Left renal cortex interstitium (tissue), 4 donors: ENCODE data around the gene HNRNPA0. TPM values are rescaled to one million over a fixed set of nuclear protein-coding genes. Genes with fewer than 3 reads are reported as not detected.

Source experiments
- DNase-seq, 4 donors: peaks; one replicate each; pipeline ENCODE4 v3.0.0-alpha.2; 2013; ENCODE audit warnings: low read depth in 4 of 4, low spot score in 2 of 4, missing footprints in 1 of 4
- polyA plus RNA-seq, 4 donors: library from polyadenylated mRNA; unstranded; fragments of 120-200 nt; gene quantifications; one replicate each; pipeline ENCODE4 v1.2.1, GENCODE V29; 2013; ENCODE audit not compliant: insufficient read length in 4 of 4

The HNRNPA0 gene
- polyA plus RNA-seq, 4 donors = 66.6 to 86.5 (median 71.8) TPM

- no peak for DNase-seq
These were observed 23.8 kb downstream of the HNRNPA0 start for GRCh38 chr5:137730336-137730735.

GRCh38 chr5:137728048-137728447 is 26.1 kb downstream of the HNRNPA0 start:
- DNase-seq = no peak

DNA sequence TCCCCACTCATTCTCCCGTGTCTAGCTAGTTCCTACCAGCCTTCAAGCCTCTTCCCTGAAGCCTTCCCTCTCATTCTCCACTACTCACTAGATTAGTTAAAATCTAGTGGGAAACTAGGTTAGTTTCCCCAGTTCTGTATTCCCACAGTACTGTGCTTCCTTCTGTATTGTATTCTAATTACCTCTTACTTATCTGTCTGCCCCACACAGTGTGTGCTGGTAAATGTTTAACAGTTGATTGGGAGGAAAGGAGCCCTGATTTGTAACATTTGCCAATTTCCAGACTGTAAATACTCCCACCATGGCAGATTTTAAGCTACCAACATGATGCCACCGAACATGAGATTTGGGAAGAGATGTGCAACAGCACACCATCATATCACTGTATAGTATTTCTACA is 26.5 kb downstream of the HNRNPA0 start:
- no peak for DNase-seq

DNA sequence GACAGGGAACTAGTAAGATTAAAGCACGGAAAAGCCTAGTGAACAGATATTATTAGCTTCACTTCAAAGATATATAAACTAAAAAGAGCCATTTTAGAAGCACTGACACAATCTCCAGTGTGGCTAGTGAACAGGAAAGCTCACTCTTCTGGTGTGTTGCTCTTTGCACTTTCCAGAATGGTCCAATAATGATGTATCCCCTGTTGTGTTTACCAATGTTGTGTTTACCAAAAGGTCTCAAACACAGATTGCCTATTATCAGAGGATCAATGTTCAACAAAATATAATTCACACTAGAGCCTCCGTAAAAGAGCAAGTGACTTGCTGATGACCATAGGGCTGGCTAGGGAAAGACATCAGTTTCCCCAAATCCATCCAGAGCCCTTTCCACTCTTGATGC is 29.9 kb downstream of the HNRNPA0 start:
- no peak for DNase-seq

GRCh38 chr5:137718611-137719010 is 35.6 kb downstream of the HNRNPA0 start:
- DNase-seq = no peak

DNA sequence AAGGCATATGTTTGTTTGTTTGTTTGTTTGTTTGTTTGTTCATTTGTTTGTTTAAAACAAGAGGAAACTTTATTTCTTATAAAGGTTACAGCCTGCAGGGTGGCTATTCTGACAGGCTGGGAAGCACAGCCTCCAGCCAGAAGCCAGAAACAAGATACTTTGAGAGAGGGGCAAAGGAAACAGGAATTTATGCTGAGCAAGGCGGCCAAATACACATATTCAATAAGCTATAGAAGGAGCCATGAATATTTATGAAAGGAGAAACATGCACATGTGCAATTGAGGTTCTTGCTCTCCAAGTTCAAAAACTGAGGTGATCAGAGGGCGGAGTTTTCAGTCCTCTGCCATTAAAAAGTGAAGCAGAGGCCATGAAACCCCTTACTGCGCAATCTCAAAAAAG is 37.8 kb downstream of the HNRNPA0 start:
- DNase-seq = no peak

DNA sequence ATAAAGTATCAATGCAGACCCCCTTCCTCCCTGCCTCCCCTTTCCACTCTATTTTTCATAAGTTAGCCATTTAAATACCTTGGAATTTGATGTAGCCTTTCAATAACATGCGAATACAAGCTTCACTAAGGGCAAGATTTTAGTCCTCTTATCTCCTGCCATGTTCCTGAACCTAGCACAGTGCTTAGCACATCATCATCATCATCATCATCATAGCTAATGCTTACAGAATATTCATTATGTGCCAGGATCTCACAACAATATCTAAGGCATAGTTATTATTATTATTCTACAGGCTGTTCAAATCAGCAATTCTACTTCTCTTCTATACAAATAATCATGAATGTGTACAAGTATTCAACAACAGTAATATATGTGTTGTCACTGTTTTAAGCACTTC is 38.7 kb downstream of the HNRNPA0 start:
- DNase-seq = no peak

GRCh38 chr5:137714946-137715345 is 39.2 kb downstream of the HNRNPA0 start:
- DNase-seq = no peak

- DNase-seq = no peak
These were observed 39.7 kb downstream of the HNRNPA0 start for GRCh38 chr5:137714494-137714893.

DNA sequence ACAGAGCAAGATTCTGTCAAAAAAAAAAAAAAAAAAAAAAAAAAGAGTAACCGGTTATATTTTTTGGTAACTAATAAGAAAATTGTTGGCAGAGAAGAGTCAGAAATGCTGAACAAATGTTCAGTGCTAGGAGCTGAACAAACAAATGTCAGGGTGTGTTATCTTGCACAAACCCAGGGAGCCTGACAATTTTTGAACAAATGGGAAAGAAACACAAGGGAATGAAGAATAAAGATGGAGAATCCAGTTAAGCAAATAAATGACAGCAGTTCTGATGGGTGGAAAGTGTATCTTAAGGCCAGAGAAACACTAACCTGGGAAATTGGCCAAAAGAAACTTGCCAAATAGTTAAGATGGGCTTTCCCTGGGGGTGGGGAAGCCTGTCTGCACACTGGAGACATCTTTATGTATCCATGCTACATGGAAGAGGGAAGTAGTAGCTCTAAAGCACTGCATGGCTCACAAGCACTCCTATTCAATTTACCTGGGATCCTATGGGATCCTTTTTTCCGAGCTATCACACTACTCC is 42.0 kb downstream of the HNRNPA0 start:
- no peak for DNase-seq

DNA sequence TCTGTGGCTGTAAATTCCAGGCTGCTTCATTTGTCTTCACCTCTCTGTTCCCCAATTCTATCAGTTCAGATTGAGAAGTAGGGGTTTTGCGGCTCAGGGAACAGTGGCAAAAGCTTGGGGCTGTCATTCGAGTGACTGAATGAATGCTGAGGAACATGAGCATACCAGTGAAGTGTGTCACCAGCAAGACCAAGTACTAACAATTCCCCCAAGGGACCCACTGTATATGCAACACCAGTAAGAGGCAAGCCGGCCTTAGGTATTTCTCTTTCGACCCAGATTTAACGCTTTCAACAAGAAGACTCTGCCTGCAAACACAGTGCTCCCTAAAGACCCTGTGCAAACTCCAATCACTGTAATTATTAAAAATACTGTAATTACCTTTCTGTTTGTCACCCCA is 44.1 kb downstream of the HNRNPA0 start:
- DNase-seq = no peak

GRCh38 chr5:137708796-137709559 is 45.2 kb downstream of the HNRNPA0 start:
- DNase-seq = no peak

DNA sequence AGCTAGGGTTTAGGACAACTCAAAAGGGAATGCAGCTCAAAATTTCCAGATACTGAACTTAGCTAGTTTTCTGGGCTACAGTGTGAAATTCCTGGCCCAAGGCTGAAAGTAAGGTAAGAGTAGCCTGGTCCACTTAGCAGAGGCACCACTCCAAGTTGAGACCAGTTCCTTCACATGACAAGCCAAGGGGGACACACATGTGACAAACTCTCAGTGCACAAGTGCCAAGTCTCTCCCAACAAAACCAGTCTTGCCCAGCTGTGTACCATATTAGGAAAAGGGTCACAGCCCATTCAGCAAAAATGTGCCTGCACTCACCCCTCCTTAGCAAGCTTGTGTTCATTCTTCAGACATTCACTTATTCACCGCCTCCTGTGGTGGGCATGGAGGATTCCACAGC is 46.1 kb downstream of the HNRNPA0 start:
- no peak for DNase-seq

DNA sequence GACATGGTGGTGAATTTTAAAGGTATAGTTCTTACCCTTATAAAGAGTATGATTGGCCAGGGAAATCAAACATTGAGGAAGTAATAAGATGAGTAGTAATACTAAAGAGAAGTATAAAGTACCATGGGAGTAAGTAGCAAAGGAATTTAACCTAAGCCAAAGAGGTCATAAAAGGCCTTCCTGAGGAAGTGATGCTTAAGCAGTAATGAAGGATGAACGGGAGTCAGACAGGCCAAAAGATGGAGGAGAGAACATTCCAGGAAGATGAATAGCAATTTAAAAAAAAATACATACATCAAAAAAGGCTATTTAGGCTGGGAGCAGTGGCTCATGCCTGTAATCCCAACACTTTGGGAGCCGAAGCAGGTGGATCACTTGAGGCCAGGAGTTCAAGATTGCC is 47.3 kb downstream of the HNRNPA0 start:
- no peak for DNase-seq

- no peak for DNase-seq
These were observed 49.1 kb downstream of the HNRNPA0 start for GRCh38 chr5:137705106-137705505.

DNA sequence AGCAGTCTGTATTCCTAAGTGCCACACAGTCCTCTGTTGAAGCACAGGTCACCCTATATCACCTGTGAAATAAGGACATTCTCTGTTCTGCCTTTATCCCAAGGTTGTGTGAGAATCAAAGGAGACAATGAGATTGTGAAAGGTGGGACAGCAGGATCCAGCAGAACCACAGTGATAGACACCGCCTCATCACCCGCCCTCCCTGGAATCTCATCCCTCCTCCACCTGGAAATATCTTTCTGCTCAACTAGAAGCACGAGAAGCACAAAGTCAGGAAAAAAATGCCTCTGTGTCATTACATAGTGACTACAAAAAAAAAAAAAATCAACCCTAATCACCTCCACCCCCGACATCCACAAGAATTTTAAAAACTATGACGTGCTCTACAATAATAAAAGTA is 50.6 kb downstream of the HNRNPA0 start:
- no peak for DNase-seq

GRCh38 chr5:137700282-137700680 is 53.9 kb downstream of the HNRNPA0 start:
- no peak for DNase-seq

GRCh38 chr5:137699336-137700281 is 54.6 kb downstream of the HNRNPA0 start:
- no peak for DNase-seq

DNA sequence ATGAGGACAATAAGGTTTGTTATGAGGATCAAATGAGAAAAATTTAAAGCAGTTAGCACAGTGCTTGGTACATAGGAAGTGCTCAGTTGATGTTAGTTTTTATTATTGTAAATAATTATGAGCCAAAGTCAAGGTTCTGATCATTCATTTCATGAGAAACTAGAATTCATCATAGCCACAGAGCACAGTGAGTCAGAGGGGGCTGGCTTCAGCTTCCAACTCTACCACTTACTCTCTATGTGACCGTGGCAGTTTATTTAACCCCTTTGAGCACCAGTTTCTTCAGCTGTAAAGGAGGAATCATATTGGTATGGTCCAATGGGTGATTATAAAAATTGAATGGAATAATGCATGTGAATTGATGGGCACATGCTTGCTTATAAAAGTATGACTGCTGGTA is 57.7 kb downstream of the HNRNPA0 start:
- DNase-seq = no peak

GRCh38 chr5:137695651-137696428 is 58.3 kb downstream of the HNRNPA0 start:
- no peak for DNase-seq
